GM20431 (cell line): ENCODE results near the gene ZNF780A.
"Not testable (repeated sequence)": the region's sequence is repeated elsewhere in the genome, so short reads cannot be mapped to it uniquely, and the experiment has no call there.

Experiments used
- in situ Hi-C: fragments of 300-500 bp; cut with MseI, MboI; formaldehyde crosslinking; loops from one replicate; pipeline ENCODE4 v1.15.0; 2020; ENCODE audit warnings: low sequenced_read_pairs; ENCODE audit not compliant: unreplicated experiment

ZNF780A gene

DNA sequence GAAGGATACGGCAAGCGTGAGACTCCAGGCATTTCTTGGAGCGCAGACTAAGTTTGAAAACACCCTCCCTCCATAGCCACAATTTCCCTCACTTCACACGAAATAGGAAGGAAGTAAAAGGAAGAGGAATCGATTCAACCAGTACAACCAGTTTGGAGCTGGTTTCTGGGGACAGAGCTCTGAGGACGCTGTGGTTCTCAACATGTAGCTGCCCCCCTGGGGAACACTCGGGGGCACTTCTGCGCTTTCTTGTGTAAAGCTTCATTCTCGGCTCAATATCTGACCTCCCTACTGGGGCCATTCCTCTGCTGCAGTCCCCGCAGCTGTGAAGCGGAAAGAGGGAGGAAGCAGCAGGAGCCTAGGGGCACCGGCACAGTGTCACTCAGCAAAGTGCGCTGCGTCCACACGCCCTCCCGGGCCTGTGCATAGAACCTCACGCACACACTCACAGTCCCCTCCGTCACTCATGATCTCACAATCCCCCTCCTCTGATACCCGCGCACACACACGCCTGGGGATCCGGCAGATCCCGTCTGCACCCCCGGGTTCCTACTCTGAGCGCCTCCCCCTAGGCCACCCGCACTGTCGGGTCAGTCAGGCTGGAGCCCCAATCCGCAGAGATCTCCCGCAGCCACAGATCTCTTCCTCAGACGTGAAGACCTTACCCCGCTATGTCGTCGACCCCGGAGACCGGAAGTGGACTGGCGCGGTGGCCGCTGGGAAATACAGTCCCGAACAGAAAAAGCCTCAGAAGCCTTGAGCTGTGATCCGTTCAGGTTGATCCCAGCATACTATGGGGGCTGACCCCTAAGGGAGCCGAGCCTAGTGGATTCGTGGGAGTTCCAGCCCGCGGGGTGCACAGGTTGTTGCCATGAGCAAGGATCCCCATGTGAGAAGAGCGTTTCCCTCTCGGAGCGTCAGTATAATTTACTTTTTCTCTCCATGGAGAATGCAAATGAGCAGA, at the start of gene ZNF780A:
TSS of gene ZNF780A (minus strand) at position 703 of the 964 bp plus-strand sequence. CDS start 6,190 bp downstream, outside the sequence.
- in situ Hi-C loops = no loop called here

DNA sequence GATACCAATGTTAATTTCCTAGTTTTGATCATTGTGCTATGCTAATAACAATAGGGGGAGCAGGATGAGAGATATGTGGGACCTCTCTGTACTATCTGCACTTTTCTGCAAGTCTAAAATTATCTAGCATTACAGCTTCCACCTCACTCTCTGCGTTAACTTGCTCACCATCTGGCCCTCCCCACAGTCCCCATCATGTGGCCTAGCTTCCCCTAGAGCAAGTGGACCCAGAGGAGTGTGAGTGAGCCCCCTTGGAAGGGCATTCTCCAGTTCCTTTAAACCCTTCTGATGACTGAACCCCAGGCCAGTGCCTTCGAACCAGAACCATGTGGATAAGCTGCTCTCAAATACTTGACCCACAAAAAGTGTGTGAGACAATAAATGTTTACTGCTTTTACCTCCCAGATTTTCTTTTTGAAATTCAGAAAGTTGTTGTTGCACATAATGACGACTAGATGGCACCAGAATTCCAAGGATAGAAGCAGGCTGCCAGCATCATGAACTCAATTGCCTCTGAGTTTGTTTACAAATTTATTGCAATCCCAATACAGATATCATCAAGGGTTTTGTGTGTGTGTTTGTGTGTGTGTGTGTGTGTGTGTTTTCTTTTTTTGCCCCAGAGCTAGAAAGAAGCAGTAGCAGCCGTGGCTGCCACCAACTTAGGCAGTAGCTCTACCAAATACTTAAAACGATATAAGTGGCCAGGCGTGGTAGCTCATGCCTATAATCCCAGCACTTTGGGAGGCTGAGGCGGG, 49.0 kb upstream of the ZNF780A start:
- in situ Hi-C loops = loop anchor here (10.0 kb wide), 1 partner anchor 85 kb away; the partner anchor contains the start of gene CCNP

DNA sequence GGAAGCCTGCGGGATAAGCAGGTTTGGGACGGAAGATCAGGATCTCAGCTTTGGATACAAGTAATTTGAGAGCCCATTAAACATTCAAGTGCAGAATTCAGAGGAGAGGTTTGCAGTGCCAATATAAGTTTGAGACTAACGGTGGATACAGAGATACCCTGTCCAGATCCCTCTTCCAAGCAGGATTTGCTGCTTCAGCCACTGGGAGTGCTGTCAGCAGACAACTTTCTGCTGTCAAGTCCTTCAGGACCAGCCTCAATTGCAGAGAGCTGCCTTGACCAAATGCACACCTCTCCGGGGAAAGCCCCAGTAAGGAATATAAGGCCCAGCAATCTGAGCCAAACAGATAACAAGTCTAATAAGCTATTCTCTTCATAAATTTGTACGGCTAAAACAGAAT, 46.1 kb upstream of the ZNF780A start:
- in situ Hi-C loops = loop anchor here (10.0 kb wide), 1 partner anchor 88 kb away; the partner anchor contains the start of gene CCNP

DNA sequence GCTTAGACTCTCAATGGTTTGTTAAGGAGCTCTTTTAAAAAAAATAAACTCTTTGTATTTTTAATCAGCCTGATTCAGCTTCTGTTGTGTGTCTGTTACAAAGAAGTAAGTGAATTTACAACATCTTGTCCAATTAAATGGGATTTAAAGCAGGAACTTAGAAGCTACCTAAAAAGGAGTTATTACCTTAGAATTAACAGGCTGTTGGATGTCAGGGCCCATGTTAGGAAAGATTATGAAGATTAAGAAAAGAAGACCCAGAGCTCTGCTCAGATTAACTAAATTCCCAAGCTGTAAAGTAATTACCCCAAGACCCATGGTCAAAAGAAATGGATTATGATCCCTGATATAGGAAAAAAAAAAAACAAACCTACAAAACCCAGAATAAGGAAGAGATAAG, 44.1 kb upstream of the ZNF780A start:
- in situ Hi-C loops = loop anchor here (10.0 kb wide), 1 partner anchor 90 kb away; the partner anchor contains the start of gene CCNP

DNA sequence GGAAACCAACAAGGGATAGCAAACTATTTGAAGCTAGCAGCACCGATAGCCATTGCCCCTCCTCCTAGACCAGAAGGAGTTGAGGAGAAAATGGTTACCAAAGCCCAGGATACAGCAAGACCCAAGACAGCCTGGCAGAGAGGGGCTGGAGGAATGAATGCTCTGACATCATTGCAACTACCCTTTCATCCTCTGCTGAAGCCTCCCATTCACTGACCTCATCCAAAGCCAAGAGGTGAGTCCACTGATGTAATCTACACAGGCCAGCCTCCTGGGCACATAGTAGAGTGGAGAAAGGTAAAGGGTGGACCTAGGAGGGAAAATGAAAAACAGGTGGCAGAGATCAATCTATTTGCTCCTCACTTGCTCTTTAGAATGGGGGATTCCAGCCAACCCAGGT, 42.7 kb upstream of the ZNF780A start:
- in situ Hi-C loops = loop anchor here (10.0 kb wide), 1 partner anchor 91 kb away; the partner anchor contains the start of gene CCNP

DNA sequence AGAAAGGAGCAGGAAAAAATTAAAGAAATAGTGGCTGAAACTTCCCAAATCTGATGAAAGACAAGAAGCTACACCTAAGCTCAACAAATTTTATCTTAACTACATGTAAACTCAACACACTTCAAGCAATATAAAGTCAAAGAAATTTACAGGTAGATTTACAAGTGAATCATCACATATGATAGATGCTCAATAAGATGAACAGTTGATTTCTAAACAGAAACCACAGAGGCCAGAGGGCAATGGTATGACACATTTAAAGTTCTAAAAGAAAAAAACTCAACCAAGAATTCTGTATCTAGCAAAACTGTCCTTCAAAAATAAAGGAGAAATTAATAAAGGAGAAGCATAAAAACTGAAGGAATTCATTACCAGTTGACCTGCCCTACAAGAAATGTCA, 39.3 kb upstream of the ZNF780A start:
- in situ Hi-C loops = loop anchor here (10.0 kb wide), 1 partner anchor 95 kb away; the partner anchor contains the start of gene CCNP

DNA sequence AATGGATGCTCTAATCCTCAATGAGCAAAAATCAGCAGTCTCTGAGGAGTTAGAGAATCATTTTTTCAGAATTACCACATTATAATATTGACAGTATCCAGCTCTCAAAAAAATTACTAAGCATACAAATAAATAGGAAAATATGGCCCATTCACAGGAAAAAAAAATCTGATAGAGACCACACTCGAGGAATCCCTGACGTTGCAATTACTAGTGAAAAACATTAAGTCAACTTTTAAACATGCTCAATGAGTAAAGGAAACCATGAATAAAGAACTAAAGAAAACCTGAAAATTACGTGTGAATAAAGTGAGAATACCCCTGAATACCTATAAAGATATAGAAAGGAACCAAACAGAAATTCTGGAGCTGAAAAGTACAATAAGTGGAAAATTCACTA, 38.7 kb upstream of the ZNF780A start:
- in situ Hi-C loops = no loop called here

DNA sequence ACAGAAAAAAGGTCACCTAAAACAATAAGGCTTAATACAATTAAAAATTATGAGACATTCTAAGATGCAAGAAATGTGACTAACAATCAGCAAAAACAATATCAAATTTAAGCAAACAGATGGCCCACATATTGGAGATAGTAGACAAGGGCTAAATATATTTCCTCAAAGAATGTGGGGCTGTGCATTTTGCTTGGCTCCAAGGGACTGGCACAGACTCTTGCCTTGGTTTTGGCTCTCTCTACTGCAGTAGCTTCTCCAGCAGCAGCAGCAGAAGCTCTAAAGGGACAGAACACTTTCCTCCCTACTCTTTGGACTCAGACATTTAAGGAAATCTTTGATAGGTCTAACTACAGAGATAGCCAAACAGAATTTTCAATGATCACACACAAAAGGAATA, 38.2 kb upstream of the ZNF780A start:
- in situ Hi-C loops = no loop called here

DNA sequence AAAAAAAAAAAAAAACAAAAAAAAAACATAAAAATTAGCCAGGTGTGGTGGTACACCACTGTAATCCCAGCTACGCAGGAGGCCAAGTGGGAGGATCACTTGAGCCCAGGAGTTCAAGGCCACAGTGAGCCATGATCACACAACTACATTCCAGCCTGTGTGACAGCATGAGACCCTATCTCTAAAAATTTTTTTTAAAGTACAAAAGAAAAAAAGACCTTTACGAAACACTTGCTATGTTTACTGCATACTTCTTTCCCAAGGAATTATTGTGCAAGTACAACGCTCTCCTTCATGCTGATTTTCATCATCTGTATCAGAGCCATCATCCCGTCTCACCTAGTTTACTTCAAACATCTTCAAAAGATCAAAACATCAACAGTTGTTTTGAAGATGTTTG, 28.6 kb upstream of the ZNF780A start:
- in situ Hi-C loops = no loop called here

DNA sequence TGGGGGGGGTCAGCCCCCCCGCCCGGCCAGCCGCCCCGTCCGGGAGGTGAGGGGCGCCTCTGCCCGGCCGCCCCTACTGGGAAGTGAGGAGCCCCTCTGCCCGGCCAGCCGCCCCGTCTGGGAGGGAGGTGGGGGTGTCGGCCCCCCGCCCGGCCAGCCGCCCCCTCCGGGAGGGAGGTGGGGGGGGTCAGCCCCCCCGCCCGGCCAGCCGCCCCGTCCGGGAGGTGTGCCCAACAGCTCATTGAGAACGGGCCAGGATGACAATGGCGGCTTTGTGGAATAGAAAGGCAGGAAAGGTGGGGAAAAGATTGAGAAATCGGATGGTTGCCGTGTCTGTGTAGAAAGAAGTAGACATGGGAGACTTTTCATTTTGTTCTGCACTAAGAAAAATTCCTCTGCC, 27.9 kb upstream of the ZNF780A start:
- in situ Hi-C loops = not testable (repeated sequence)

DNA sequence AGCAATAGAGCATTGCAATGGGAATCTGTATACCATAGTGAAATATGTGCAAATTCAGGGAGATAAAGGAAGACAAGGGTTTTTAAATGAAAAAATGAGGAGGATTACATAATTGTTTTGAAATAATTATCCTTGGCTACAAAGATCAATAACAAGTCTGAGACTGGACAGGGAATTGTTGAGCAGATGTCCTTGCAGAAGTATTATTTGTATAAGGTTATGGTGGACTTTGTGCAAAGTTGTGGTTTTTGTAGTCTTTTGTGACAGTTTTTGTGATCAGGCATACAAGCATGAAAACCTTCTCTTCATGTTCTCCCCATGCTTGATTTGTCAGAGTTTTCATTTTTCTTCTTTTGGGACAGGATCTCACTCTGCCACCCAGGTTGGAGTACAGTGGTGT, 25.3 kb upstream of the ZNF780A start:
- in situ Hi-C loops = no loop called here

DNA sequence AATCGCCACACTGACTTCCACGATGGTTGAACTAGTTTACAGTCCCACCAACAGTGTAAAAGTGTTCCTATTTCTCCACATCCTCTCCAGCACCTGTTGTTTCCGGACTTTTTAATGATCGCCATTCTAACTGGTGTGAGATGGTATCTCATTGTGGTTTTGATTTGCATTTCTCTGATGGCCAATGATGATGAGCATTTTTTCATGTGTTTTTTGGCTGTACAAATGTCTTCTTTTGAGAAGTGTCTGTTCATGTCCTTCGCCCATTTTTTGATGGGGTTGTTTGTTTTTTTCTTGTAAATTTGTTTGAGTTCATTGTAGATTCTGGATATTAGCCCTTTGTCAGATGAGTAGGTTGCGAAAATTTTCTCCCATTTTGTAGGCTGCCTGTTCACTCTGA, 23.4 kb upstream of the ZNF780A start:
- in situ Hi-C loops = not testable (repeated sequence)

DNA sequence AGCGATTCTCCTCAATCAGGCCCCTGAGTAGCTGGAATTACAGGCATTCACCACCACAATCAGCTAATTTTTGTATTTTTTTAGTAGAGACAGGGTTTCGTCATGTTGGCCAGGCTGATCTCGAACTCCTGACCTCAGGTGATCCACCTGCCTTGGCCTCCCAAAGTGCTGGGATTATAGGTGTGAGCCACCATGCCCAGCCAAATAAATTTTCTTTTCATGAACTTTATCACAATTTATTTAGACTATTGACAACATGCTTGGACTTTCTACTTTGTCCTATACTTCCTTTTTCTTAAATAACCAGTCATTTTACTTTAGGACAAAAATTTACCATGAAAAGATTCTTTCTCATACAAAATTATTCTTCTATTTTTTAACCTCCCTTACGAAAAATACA, 21.5 kb upstream of the ZNF780A start:
- in situ Hi-C loops = not testable (repeated sequence)

DNA sequence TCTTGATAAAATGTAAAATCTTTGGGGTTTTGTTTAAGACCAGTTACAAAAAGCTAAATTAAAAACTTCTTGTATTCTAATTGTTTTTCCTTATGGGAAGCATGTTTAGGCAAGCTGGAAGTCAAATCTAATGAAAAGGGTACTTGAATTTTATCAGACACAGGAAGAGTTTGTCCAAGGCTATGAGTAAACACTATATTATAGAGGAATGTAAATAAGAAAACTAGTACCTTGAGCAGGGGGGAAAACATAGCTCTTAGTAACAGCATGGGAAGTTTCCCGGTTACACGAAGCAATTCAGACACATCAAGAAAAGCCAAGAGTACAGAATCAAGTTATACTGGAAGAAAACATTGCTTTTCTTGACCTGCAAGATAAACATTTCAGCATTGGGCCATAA, 19.8 kb upstream of the ZNF780A start:
- in situ Hi-C loops = no loop called here

DNA sequence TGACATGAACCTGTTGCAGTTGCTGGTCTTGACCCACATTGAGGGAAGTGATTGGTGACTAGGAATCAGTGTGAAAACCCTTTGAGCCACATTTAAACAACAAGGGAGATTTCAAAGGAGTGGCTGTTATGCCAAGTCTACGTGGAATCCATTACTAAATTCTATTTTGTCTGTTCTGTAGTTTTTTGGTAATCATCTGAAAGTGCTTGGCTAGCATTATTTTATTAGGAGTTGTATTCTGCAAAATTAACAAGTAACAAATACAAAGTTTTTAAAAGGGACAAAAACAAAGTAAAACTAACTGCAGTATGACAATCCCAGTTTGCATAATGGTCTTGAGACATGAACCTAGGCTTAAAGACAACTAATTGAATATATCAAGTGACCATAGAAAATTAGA, 14.0 kb upstream of the ZNF780A start:
- in situ Hi-C loops = no loop called here

DNA sequence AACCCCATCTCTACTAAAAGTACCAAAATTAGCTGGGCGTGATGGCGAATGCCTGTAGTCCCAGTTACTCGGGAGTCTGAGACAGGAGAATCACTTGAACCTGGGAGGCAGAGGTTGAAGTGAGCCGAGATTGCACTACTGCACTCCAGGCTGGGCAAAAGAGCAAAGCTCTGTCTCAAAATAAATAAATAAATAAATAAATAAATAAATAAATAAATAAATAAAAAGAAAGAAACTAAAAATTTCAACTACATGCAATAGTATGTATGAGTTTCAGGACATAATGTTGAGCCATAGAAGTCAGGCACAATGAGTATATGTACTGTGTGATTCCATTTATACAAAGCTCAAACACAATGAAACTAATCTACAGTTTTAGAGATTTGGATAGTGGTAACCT, 12.9 kb upstream of the ZNF780A start:
- in situ Hi-C loops = no loop called here

DNA sequence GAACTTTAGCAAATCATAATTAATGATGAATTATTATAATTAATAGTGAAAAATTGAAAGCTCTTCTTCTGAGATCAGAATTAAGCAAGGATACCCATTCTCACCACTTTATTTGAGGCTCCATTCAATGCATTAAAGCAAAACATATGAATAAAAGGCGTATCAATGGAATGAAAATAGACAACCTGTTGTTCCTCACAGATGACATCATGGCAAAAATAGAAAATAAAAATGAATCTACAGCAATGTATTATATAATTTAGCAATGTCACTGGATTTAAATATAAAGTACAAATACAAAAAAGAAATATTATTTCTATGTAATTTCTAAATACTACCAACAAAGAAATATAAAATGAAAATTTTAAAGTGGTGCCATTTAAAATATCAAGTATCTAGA, 11.1 kb upstream of the ZNF780A start:
- in situ Hi-C loops = no loop called here

DNA sequence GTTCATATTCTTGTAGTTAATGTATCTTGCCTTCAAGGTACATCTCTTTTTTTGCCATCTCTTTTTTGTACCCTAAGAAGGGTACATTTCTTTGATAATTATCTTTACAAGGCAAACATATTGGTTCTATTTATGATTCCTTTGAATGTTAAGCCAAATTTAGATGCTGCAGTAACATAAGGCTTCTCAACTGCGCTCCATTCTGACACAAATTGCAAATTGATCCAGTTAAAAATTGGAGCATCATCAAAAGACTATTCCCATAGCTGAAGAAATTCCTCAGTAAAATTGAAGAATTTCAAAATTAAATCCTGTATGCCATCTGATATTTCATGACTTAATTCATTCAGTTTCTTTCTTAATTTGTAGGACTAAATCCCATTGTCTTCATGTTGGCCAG, 2.7 kb upstream of the ZNF780A start:
- in situ Hi-C loops = no loop called here

DNA sequence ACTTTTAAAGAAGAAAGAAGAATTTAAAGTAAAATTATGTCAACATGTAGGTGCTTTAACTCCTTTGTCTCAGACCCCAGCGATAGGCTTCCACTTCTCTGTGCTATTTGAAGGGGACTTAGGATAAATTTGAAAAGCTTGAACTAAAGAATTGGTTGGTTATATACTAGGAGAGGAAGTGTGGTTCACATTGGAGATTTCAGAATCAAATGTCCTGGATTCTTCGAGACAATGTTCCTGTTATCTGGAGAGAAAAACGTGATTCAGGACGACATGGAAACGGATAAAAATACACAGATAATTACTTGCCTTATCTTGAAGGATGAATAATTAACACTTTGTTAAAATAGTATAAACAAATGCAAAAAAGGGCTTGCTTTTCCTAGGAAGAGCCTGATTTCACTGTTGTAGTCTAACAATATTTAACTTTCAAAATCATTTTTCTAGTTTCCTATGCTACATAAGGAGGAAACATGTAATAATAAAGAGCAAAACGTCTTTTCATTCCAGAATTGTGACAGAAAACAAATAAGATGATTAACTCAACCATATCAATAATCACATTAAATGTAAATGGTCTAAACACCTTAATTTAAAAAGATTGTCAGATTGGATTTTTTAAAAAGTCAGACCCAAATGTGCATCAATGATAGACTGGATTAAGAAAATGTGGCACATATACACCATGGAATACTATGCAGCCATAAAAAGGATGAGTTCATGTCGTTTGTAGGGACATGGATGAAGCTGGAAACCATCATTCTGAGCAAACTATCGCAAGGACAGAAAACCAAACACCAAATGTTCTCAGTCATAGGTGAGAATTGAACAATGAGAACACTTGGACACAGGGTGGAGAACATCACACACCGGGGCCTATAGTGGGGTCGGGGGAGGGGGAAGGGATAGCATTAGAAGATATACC, 724 bp upstream of the ZNF780A start:
- in situ Hi-C loops = no loop called here

DNA sequence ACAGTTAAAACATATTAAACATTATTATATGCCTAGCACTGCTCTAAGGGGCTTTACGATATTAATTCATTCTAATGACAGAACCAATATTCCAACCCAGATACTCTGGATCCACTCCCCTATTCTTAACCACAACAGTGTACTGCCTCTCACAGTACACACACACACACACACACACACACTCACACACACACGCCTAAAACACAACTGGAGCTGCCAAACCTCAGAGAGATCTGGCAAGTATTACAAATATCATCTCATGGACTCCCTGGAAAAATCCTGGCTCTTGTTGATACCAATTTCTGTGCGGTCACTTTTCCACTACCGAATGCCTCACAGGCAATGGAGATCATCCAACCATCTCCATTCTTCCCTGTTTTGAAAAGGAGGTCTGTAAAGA, 1.3 kb downstream of the ZNF780A start:
- in situ Hi-C loops = no loop called here
